PFSK-1 (cell line): ENCODE measurements around the gene LRRC4.

Source experiments
- FOXP2 ChIP-seq: optimal IDR thresholded peaks from 2 replicates; pipeline ENCODE3; 2011; ENCODE audit warnings: borderline replicate concordance, control low read depth, inconsistent platforms; ENCODE audit not compliant: insufficient read depth; ENCODE audit errors: extremely low read length, extremely low read depth
- POLR2AphosphoS5 ChIP-seq: IDR thresholded peaks from 2 replicates; pipeline ENCODE4 v1.6.1; 2012; ENCODE audit warnings: low read depth, mild to moderate bottlenecking, control low read depth, low read length, moderate library complexity
- SIN3A ChIP-seq: IDR thresholded peaks from 2 replicates; pipeline ENCODE4 v1.6.1; 2012; ENCODE audit warnings: mild to moderate bottlenecking, low read length, moderate library complexity, borderline replicate concordance; ENCODE audit not compliant: insufficient read depth
- TAF1 ChIP-seq: IDR thresholded peaks from 2 replicates; pipeline ENCODE4 v1.6.1; 2012; ENCODE audit warnings: low read length, control low read depth, borderline replicate concordance; ENCODE audit not compliant: insufficient read depth
- TF ChIP-seq, protein P1 (sequence below), 2 experiments: IDR thresholded peaks; 2 replicates each; pipeline versions ENCODE4 v1.6.1 to v1.8.0; 2011 to 2012; ENCODE audit warnings: low read depth in 2 of 2, low read length in 2 of 2, control low read depth in 1 of 2, inconsistent platforms in 1 of 2, mild to moderate bottlenecking in 1 of 2, moderate library complexity in 1 of 2; ENCODE audit not compliant: insufficient read depth in 1 of 2

The LRRC4 gene

DNA sequence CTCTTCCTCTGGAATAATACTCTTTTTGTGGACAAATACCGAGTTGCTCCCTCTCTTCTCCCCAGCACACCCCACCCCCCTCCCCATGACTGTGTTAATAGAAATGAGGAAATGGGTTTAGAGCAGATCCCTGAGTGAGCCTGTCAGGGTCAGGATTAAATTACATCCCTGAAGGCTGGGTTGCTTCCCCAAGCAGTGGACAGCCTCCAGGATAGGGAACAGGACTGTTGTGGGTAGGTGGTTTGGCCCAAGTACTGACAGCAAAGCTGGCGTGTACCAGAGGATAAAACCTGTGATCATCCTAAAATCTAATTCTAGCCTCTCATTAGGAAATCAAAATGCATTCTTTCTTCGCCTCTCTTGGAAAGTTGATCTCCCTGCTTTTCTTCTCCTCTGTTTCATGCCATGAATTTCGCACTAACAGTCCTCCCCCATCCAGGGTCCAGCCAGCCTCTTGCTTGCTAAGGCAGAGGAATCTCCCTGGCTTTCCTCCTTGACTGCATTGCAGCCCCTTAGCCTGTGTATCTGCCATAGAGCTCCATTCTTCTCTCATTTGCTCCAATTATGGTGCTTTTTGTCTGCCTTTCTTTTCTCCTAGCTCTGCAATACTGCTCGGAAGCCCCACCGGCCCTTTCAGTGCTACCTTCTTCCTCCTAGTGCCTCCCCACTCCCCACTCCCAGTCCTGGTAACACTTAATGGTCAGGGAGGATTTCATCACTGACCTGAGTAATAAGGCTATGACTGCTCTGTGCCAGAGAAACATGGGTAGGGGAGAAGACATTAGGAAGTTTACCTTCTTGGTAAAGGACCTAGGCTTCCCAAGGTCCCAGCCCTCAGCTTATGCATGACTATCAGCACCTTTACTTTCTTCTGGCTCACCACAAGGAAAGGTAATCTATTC lies 8.4 kb downstream of the LRRC4 start:
- TF ChIP-seq POLR2AphosphoS5 (no peak), SIN3A (no peak), FOXP2 (no peak), TAF1 (no peak)
- TF ChIP-seq, protein P1, sequence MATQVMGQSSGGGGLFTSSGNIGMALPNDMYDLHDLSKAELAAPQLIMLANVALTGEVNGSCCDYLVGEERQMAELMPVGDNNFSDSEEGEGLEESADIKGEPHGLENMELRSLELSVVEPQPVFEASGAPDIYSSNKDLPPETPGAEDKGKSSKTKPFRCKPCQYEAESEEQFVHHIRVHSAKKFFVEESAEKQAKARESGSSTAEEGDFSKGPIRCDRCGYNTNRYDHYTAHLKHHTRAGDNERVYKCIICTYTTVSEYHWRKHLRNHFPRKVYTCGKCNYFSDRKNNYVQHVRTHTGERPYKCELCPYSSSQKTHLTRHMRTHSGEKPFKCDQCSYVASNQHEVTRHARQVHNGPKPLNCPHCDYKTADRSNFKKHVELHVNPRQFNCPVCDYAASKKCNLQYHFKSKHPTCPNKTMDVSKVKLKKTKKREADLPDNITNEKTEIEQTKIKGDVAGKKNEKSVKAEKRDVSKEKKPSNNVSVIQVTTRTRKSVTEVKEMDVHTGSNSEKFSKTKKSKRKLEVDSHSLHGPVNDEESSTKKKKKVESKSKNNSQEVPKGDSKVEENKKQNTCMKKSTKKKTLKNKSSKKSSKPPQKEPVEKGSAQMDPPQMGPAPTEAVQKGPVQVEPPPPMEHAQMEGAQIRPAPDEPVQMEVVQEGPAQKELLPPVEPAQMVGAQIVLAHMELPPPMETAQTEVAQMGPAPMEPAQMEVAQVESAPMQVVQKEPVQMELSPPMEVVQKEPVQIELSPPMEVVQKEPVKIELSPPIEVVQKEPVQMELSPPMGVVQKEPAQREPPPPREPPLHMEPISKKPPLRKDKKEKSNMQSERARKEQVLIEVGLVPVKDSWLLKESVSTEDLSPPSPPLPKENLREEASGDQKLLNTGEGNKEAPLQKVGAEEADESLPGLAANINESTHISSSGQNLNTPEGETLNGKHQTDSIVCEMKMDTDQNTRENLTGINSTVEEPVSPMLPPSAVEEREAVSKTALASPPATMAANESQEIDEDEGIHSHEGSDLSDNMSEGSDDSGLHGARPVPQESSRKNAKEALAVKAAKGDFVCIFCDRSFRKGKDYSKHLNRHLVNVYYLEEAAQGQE (IDR thresholded peaks at IDR 0.05; ENCODE audit: insufficient read depth in 1 of 2, low read depth in 2 of 2, low read length in 2 of 2) = no peak

DNA sequence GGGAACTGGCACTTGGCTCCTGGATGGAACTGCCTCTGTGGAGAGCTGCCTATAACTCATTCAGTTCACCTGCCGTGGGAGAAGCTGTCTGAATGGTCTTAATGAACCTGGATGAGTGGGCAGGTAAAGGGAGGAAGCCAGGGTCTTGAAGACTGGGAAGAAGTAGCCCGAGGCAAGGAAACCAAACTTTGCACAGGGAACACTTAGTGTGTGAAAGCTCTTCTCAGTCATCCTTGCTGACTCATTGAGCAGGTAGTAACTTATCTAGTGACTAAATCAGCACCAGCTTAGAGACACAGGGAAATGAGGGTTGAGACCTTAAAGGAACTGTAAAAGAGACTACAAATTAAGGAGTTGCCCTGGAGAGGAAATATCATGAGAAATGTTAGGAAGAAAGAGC lies 9.9 kb downstream of the LRRC4 start:
- TF ChIP-seq FOXP2 = no peak
- TF ChIP-seq, protein P1 (IDR thresholded peaks at IDR 0.05; ENCODE audit: insufficient read depth in 1 of 2, low read depth in 2 of 2, low read length in 2 of 2) = no peak
- TF ChIP-seq TAF1 = no peak
- no peak for TF ChIP-seq POLR2AphosphoS5
- TF ChIP-seq SIN3A = no peak

DNA sequence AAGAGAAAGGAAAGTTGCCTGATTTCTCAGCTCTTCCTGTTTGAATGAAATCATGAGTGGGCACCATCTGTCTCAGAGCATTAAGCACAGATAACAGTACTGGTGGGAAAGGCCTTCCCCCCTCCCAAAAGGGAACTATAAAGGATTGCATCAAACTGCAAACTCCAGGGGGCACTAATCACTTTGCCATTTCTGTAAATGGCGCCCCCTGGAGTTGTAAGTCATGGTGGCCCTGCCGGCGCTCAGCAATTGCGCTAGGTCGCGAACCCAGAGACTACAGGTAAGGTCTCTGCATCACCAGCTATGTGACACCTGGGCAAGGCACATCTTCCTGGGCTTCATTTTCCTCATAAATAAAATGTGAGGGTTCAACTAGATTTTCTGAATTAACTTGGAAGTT lies 11.1 kb downstream of the LRRC4 start:
- TF ChIP-seq POLR2AphosphoS5 = no peak
- no peak for TF ChIP-seq SIN3A
- no peak for TF ChIP-seq TAF1
- TF ChIP-seq, protein P1 (IDR thresholded peaks at IDR 0.05; ENCODE audit: insufficient read depth in 1 of 2, low read depth in 2 of 2, low read length in 2 of 2) = no peak
- no peak for TF ChIP-seq FOXP2

DNA sequence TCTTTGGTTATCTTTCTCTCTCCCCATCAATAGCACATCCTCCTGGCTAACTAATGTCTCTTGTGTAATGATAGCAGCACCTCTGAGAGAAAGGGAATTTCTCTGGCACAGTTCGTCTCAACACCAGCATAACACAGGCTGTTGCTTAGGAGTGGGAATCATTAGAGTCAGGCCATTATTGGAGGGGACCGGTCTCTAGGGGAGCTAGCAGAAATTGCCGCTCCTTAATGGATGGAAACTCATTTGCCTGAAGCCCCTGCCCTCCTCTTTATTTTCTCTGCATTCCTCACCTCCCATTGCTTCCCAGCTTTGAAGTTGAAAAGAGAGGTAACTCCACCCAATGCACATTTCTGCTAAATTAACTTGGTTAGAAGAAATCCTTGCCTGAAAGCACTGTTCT lies 11.9 kb downstream of the LRRC4 start:
- TF ChIP-seq, protein P1 (IDR thresholded peaks at IDR 0.05; ENCODE audit: insufficient read depth in 1 of 2, low read depth in 2 of 2, low read length in 2 of 2) = no peak
- TF ChIP-seq TAF1 (no peak), FOXP2 (no peak), POLR2AphosphoS5 (no peak), SIN3A (no peak)
